Cardiac fibroblast (primary cell): ENCODE data around the gene CCND1.
"Not testable (repeated sequence)": the region's sequence is repeated elsewhere in the genome, so short reads cannot be mapped to it uniquely, and the experiment has no call there.

ENCODE experiments used
- DNase-seq, 2 donors: peaks; one replicate each; pipeline versions ENCODE4 v3.0.0 to v3.0.0-alpha.2; 2010; ENCODE audit warnings: low read depth in 2 of 2
- H3K4me3 ChIP-seq, 2 donors: replicated peaks in 1 of 2; 1 replicate in 1 of 2; 2 replicates in 1 of 2; pipeline ENCODE4 v1.5.1; 2011; ENCODE audit warnings: low read depth in 2 of 2, low read length in 2 of 2, mild to moderate bottlenecking in 2 of 2, moderate library complexity in 1 of 2
- TF ChIP-seq, protein P1 (sequence below): IDR thresholded peaks from one replicate; pipeline ENCODE4 v1.5.1; 2011; ENCODE audit warnings: low read depth, mild to moderate bottlenecking, low read length, inconsistent platforms

Gene CCND1

DNA sequence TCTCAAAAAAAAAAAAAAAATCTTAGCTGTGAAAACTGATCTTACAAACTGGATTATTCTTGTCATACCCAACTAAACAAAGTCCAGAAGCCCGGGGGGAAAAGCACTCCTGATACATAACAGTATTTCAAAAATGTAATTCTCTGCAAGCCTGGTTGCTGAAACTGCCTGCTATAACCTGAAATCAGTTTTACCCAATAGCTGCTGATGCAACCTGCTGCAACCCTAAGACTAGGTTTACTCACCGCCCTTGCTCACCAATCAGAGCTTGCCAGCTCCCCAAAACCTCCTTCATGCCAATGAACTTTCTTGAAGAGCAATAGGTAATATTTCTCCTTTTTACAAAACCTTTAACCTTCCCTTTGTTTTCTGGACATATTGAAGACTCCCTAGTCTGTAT is 50.5 kb downstream of the CCND1 start:
- TF ChIP-seq, protein P1, sequence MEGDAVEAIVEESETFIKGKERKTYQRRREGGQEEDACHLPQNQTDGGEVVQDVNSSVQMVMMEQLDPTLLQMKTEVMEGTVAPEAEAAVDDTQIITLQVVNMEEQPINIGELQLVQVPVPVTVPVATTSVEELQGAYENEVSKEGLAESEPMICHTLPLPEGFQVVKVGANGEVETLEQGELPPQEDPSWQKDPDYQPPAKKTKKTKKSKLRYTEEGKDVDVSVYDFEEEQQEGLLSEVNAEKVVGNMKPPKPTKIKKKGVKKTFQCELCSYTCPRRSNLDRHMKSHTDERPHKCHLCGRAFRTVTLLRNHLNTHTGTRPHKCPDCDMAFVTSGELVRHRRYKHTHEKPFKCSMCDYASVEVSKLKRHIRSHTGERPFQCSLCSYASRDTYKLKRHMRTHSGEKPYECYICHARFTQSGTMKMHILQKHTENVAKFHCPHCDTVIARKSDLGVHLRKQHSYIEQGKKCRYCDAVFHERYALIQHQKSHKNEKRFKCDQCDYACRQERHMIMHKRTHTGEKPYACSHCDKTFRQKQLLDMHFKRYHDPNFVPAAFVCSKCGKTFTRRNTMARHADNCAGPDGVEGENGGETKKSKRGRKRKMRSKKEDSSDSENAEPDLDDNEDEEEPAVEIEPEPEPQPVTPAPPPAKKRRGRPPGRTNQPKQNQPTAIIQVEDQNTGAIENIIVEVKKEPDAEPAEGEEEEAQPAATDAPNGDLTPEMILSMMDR: no peak
- no peak overlapping the region for H3K4me3 ChIP-seq
- peak; percentile 18 to 58 for DNase-seq

DNA sequence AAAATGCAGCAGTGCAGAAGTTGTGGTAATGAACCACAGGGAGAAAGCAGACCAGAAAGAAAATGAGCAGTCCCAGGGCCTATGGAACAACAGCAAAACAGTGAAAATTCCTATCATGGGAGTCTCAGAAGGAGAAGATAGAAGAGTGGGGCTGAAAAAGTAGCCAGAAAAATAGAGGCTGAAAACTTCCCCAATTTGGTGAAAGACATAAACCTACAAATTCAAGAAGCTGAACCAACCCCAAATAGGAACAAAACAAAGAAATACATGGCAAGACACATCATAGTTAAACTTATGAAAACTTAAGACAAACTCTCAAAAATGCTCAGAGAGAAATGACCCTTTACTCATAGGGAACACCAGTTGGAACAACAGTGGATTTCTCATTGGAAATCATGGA is 51.5 kb downstream of the CCND1 start:
- H3K4me3 ChIP-seq: no peak overlapping the region
- TF ChIP-seq, protein P1: no peak
- no peak for DNase-seq

DNA sequence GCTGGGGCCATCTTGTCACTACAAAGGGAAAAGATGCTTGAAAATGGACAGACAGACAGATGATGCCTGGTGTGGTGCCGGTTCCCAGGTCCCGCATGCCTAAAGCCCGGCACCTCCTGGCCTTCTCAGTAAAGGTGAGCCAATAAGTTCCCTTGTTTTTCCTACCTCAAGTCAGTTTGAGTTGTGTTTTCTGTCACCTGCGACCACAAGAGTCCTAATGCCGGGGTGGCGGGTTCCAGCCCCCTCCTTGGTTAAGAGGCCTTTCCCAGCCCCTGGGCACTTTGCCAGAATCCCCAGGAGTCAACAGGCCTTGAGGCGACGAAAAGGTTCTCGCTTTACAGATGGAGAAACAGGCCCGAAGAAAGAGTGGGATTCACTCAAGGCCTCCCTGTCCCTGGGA is 53.8 kb downstream of the CCND1 start:
- TF ChIP-seq, protein P1: no peak
- H3K4me3 ChIP-seq: no peak overlapping the region
- no peak for DNase-seq

DNA sequence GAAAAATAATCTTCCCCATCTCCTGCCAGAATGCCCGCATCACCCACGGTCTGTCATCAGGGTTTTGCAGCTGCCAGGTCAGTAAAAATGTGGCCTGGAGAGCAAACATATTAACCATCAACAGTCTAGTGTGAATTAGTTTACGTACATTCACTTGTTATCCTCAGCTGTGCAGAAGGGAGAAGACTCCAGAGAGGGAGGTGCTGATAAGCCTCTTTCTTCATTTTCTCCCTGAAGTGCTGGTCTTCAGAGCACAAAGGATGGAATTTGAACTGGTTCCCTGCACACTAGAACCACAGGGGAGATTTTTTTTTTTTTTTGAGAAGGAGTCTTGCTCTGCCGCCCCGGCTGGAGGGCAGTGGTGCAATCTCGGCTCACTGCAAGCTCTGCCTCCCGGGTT is 54.6 kb downstream of the CCND1 start:
- TF ChIP-seq, protein P1: no peak
- DNase-seq: no peak
- H3K4me3 ChIP-seq: no peak overlapping the region

DNA sequence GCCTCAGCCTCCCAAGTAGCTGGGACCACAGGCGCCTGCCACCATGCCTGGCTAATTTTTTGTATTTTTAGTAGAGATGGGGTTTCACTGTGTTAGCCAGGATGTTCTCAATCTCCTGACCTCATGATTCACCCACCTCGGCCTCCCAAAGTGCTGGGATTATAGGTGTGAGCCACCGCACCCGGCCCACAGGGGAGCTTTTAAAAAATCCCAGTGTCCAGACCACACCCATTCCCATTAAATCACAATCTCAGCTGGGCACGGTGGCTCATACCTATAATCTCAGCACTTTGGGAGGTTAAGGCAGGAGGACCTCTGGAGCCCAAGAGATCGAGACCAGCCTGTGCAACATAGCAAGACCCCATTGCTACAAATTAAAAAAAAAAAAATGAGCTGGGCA is 55.0 kb downstream of the CCND1 start:
- not testable (repeated sequence) for H3K4me3 ChIP-seq, DNase-seq

DNA sequence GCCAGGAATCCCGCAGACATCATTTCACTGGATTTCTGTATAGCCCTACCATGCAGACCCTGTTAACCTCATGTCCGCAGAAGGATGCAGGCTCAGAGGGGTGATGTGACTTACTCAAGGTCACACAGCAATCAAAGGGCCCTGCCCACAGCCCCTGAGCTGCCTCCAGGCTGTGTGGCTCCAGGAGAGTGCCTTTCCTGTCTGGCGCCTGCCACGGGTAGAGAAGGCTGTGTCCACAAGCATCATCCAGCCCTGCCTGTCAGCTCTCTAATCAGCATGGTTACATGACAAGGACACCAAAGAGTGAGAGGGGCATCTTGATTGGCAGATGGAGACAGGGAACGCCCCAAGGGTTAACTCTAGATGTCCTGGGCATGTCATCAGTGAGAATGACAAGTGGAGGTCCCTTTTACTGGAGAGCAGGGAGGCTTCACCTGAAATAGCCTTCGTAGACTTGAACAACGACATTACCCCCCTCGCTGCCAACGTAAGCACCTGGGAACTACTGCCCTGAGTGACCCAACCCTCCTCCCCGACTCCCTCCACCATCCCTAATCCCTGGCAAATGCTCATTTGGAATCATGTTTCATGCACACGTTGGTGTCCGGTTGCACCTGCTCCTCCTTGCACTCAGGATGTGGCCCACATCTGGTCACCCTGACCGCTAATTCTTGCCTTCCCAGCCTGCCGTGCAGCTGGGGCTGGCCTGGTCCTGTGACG is 56.0 kb downstream of the CCND1 start:
- H3K4me3 ChIP-seq: no peak overlapping the region
- no peak for DNase-seq
- TF ChIP-seq, protein P1: no peak

DNA sequence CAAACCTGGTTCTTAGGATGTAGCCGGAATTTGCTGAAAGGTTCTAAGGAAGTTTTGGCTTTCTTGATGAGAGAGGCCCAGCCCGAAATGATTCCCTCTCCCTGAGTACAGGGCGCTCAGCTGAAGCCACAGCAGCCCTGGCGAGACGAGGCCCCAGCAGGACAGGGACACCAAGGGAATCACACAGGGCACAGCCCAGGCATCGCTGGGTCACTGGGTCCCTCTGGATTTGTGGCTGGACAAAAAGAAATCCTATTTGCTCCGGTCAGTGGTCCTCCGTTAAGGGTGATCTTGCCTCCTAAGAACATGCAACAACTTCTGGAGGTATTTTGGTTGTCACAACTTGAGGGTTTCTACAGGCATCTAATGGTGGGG is 56.5 kb downstream of the CCND1 start:
- TF ChIP-seq, protein P1: no peak
- no peak for DNase-seq
- no peak overlapping the region for H3K4me3 ChIP-seq
